Measurements from ENCODE around the gene TCP11. TPM values are rescaled to one million over a fixed set of nuclear protein-coding genes. Genes with fewer than 3 reads are reported as not detected.
A peak's percentile ranks its signal among the peaks of the same experiment; 100 is the strongest.

Gene TCP11
- total and polyA plus RNA-seq, 9 donors = 0.12 to 0.53 (median 0.31) TPM

GRCh38 chr6:35163836-35164235, 22.7 kb upstream of the TCP11 start:
- Histone ChIP-seq H3K9me3 (replicated peaks; ENCODE audit: control insufficient read depth, low read depth, low read length) (no peaks in the 10 kb centered on the region), H3K27ac (ENCODE audit: low read length) (no peak overlapping the region), H3K4me1 (ENCODE audit: control insufficient read depth, insufficient read depth, low read length) (peaks cover 3% of the 10 kb centered on the region), H3K4me3 (ENCODE audit: low read length) (no peak overlapping the region), H3K36me3 (ENCODE audit: control insufficient read depth, insufficient read depth, low read length) (no peaks in the 10 kb centered on the region), H3K27me3 (ENCODE audit: control insufficient read depth, insufficient read depth, low read length) (peaks cover 8% of the 10 kb centered on the region)
- no peak for DNase-seq
- WGBS (ENCODE audit: insufficient coverage) = 44% methylated on average over 2 of the region's 7 CpGs

DNA sequence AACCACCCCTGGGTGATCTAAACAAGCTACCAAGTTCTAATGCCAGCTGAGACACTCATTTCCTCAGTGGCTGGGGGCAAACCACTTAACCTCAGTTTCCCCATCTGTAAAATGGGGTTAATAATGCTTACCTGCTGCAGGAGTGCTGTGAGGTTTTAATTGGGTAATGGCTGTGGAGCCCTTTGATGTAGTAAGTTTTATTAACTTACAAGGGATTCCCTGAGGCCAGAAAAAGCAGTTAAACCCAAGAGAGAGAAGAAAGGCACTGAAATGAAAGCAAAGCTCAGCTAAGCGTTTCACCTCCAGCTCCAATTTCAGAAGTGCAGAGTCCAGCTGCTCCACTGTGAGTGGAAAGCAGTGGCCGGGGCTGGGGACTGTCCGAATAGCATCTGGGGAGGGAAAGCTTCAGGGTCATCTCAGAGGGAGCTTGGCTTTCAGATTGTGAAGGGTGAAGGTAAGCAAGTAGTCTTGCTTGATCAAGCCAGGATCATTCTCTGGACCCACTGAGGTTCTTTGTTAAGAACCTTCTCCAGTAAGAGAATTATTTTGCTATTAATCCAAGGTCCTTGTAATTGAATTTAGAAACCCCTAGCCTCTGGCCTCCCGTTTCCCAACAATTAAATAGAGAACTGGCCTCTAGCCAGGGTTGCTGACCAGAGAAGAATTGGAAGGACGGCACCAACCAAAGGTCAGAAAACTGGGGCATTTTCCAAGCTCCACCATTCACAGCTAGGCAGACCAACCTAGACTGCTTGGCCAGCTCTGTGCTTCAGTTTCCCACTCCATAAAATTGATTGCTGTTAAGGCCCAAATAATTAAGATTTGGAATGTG, 20.9 kb upstream of the TCP11 start:
- Histone ChIP-seq H3K36me3 (ENCODE audit: control insufficient read depth, insufficient read depth, low read length) (no peaks in the 10 kb centered on the region), H3K4me1 (ENCODE audit: control insufficient read depth, insufficient read depth, low read length) (peaks cover 3% of the 10 kb centered on the region), H3K27me3 (ENCODE audit: control insufficient read depth, insufficient read depth, low read length) (peaks cover 8% of the 10 kb centered on the region), H3K4me3 (ENCODE audit: low read length) (no peak overlapping the region), H3K9me3 (replicated peaks; ENCODE audit: control insufficient read depth, low read depth, low read length) (no peaks in the 10 kb centered on the region), H3K27ac (ENCODE audit: low read length) (no peak overlapping the region)
- WGBS (ENCODE audit: insufficient coverage) = 51% methylated on average over 3 of the region's 5 CpGs
- DNase-seq = no peak

DNA sequence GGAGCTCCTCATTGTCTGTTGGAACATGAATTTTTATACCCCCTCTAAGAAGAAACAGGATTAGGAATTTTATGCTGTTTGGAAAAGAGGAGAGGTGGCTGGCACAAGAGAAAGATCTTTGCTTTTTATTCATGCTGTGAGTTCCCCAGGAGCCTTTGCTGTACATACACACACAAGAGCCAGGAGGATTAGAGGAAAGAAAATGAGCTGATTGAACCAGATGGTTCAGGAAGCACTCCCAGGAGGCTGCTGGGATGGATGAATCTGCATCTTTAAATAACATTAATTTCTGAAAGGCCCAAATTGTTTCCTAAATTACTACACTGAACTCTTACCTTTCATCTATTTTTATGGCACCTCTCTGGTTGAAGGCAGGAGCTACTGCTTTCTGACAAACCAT, 20.1 kb upstream of the TCP11 start:
- H3K4me1 ChIP-seq (ENCODE audit: control insufficient read depth, insufficient read depth, low read length) = peaks cover 3% of the 10 kb centered on the region
- H3K9me3 ChIP-seq (replicated peaks; ENCODE audit: control insufficient read depth, low read depth, low read length) = no peaks in the 10 kb centered on the region
- H3K27me3 ChIP-seq (ENCODE audit: control insufficient read depth, insufficient read depth, low read length) = peaks cover 8% of the 10 kb centered on the region
- H3K36me3 ChIP-seq (ENCODE audit: control insufficient read depth, insufficient read depth, low read length) = no peaks in the 10 kb centered on the region
- peak; percentile 52 for DNase-seq
- no peak overlapping the region for H3K4me3 ChIP-seq (ENCODE audit: low read length)
- no peak overlapping the region for H3K27ac ChIP-seq (ENCODE audit: low read length)

GRCh38 chr6:35160642-35161041, 19.5 kb upstream of the TCP11 start:
- H3K9me3 ChIP-seq (replicated peaks; ENCODE audit: control insufficient read depth, low read depth, low read length) = no peaks in the 10 kb centered on the region
- no peak overlapping the region for H3K27ac ChIP-seq (ENCODE audit: low read length)
- no peaks in the 10 kb centered on the region for H3K36me3 ChIP-seq (ENCODE audit: control insufficient read depth, insufficient read depth, low read length)
- peaks cover 3% of the 10 kb centered on the region for H3K4me1 ChIP-seq (ENCODE audit: control insufficient read depth, insufficient read depth, low read length)
- peaks cover 9% of the 10 kb centered on the region for H3K27me3 ChIP-seq (ENCODE audit: control insufficient read depth, insufficient read depth, low read length)
- H3K4me3 ChIP-seq (ENCODE audit: low read length) = no peak overlapping the region
- DNase-seq = no peak
- WGBS (ENCODE audit: insufficient coverage) = 31% methylated on average over 3 of the region's 5 CpGs

DNA sequence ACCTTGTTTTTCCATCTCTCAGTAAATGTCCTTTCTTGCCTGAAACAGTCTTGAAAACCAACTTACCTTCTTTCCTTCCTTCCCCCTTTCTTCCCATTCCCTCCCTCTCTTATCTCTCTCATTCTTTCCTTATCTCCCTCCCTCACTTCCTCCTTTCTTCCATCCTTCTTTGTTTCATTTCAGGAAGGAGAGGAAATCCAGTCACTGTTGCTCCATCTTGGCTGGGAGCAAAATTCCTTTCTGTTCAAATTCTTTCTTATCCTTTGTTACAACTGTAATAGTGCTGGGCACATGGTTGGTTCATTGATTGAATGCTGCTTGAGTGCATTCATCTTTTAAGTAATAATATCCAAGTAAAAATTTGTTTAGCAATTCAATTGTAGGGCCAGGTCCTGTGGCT, 17.4 kb upstream of the TCP11 start:
- H3K4me1 ChIP-seq (ENCODE audit: control insufficient read depth, insufficient read depth, low read length) = peaks cover 3% of the 10 kb centered on the region

GRCh38 chr6:35154947-35155346, 13.8 kb upstream of the TCP11 start:
- no peak for DNase-seq
- no CpG with 5 or more reads among the region's 1 CpG for WGBS (ENCODE audit: insufficient coverage)
- H3K4me3 ChIP-seq (ENCODE audit: low read length) = no peak overlapping the region
- H3K36me3 ChIP-seq (ENCODE audit: control insufficient read depth, insufficient read depth, low read length) = no peaks in the 10 kb centered on the region
- H3K27ac ChIP-seq (ENCODE audit: low read length) = no peak overlapping the region
- H3K9me3 ChIP-seq (replicated peaks; ENCODE audit: control insufficient read depth, low read depth, low read length) = no peaks in the 10 kb centered on the region
- H3K4me1 ChIP-seq (ENCODE audit: control insufficient read depth, insufficient read depth, low read length) = no peaks in the 10 kb centered on the region
- peaks cover 4% of the 10 kb centered on the region for H3K27me3 ChIP-seq (ENCODE audit: control insufficient read depth, insufficient read depth, low read length)

More for the DNA sequence above, 17.4 kb upstream of the TCP11 start:
- Histone ChIP-seq H3K9me3 (replicated peaks; ENCODE audit: control insufficient read depth, low read depth, low read length) (no peaks in the 10 kb centered on the region), H3K27me3 (ENCODE audit: control insufficient read depth, insufficient read depth, low read length) (peaks cover 9% of the 10 kb centered on the region), H3K36me3 (ENCODE audit: control insufficient read depth, insufficient read depth, low read length) (no peaks in the 10 kb centered on the region), H3K4me3 (ENCODE audit: low read length) (no peak overlapping the region), H3K27ac (ENCODE audit: low read length) (no peak overlapping the region)
- no peak for DNase-seq

- H3K27me3 ChIP-seq (ENCODE audit: control insufficient read depth, insufficient read depth, low read length) = peaks cover 4% of the 10 kb centered on the region
- H3K4me1 ChIP-seq (ENCODE audit: control insufficient read depth, insufficient read depth, low read length) = no peaks in the 10 kb centered on the region
- H3K9me3 ChIP-seq (replicated peaks; ENCODE audit: control insufficient read depth, low read depth, low read length) = no peaks in the 10 kb centered on the region
- no peak for DNase-seq
- no CpG with 5 or more reads among the region's 2 CpGs for WGBS (ENCODE audit: insufficient coverage)
- H3K4me3 ChIP-seq (ENCODE audit: low read length) = no peak overlapping the region
- H3K27ac ChIP-seq (ENCODE audit: low read length) = no peak overlapping the region
- H3K36me3 ChIP-seq (ENCODE audit: control insufficient read depth, insufficient read depth, low read length) = no peaks in the 10 kb centered on the region
Observed at GRCh38 chr6:35154262-35154661, 13.1 kb upstream of the TCP11 start.

DNA sequence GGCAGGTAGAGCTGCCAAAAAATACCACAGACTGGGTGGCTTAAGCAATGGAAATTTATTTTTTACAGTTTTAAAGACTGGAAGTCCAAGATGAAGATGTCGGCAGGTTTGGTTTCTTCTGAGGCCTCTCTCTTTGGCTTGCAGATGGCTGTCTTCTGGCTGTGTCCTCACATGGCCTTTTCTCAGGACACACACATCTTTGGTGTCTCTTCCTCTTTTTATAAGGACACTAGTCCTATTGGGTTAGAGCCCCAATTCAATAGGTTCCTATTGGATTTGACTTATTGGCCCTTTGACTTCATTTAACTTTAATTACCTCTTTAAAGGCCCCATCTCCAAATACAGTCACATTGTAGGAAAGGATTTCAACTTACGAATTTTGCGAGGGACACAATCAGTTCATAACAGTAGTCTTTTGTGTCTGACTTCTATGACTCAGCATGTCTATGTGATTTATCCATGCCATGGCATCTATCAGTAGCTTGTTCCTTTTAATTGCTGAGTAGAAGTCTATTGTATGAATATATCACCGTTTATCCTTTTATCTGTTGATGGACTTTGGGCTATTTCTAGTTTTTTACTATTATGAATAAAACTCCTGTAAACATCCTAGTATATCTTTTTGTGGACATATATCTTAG, 11.0 kb upstream of the TCP11 start:
- no peak for DNase-seq
- no peak overlapping the region for H3K27ac ChIP-seq (ENCODE audit: low read length)
- peaks cover 8% of the 10 kb centered on the region for H3K27me3 ChIP-seq (ENCODE audit: control insufficient read depth, insufficient read depth, low read length)
- no peak overlapping the region for H3K4me3 ChIP-seq (ENCODE audit: low read length)
- WGBS (ENCODE audit: insufficient coverage) = 86% methylated on average over 1 of the region's 4 CpGs
- H3K36me3 ChIP-seq (ENCODE audit: control insufficient read depth, insufficient read depth, low read length) = no peaks in the 10 kb centered on the region
- H3K9me3 ChIP-seq (replicated peaks; ENCODE audit: control insufficient read depth, low read depth, low read length) = no peaks in the 10 kb centered on the region
- H3K4me1 ChIP-seq (ENCODE audit: control insufficient read depth, insufficient read depth, low read length) = peaks cover 7% of the 10 kb centered on the region

GRCh38 chr6:35151466-35151865, 10.3 kb upstream of the TCP11 start:
- 100% methylated on average over 1 of the region's 2 CpGs for WGBS (ENCODE audit: insufficient coverage)

DNA sequence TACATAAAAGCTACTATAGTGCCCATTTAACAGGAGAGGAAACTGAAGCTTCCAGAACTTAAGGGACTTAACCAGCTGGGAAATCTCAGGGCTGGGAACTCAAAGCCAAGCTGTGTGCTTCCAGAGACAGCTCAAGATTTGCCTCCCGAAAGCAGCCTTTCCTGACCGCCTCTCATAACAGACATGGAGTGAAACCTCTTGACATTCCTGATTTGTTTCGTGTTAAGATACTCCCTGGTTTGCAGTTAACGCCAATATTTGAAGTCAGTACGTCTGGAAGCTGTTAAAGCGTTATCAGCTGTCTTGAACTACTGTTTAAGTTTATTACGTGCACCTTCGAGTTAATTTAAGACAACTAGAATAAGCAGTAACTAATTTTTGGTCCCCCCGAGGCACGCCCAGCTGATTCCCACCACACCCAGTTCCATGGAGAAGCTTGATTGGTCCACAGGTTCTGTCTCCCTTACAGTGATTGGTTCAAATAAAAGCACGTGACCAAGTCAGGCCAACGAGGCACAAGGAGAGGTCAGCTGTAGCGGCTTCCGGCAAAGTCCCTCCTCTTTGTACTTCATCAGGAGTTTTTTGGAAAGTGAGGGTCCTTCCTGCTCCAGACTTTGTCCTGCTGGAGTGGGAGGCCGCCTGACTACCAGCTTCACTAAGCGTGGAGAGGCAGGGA, 8.9 kb upstream of the TCP11 start:
- Histone ChIP-seq H3K27ac (ENCODE audit: low read length) (no peak overlapping the region), H3K9me3 (replicated peaks; ENCODE audit: control insufficient read depth, low read depth, low read length) (no peaks in the 10 kb centered on the region), H3K4me3 (ENCODE audit: low read length) (no peak overlapping the region), H3K27me3 (ENCODE audit: control insufficient read depth, insufficient read depth, low read length) (peaks cover 6% of the 10 kb centered on the region), H3K36me3 (ENCODE audit: control insufficient read depth, insufficient read depth, low read length) (no peaks in the 10 kb centered on the region), H3K4me1 (ENCODE audit: control insufficient read depth, insufficient read depth, low read length) (peaks cover 7% of the 10 kb centered on the region)
- DNase-seq = no peak
- 64% methylated on average over 9 of the region's 16 CpGs for WGBS (ENCODE audit: insufficient coverage)

More at GRCh38 chr6:35151466-35151865, 10.3 kb upstream of the TCP11 start:
- H3K4me3 ChIP-seq (ENCODE audit: low read length) = no peak overlapping the region
- no peak for DNase-seq
- peaks cover 7% of the 10 kb centered on the region for H3K4me1 ChIP-seq (ENCODE audit: control insufficient read depth, insufficient read depth, low read length)
- no peak overlapping the region for H3K27ac ChIP-seq (ENCODE audit: low read length)
- peaks cover 8% of the 10 kb centered on the region for H3K27me3 ChIP-seq (ENCODE audit: control insufficient read depth, insufficient read depth, low read length)
- H3K9me3 ChIP-seq (replicated peaks; ENCODE audit: control insufficient read depth, low read depth, low read length) = no peaks in the 10 kb centered on the region
- H3K36me3 ChIP-seq (ENCODE audit: control insufficient read depth, insufficient read depth, low read length) = no peaks in the 10 kb centered on the region
